ENCODE results near the gene GNG8. TPM values are rescaled to one million over a fixed set of nuclear protein-coding genes. Genes with fewer than 3 reads are reported as not detected.

Gene GNG8
- total and polyA plus RNA-seq, 2 experiments from 2014 or later: 5.9 TPM; not detected in 1

DNA sequence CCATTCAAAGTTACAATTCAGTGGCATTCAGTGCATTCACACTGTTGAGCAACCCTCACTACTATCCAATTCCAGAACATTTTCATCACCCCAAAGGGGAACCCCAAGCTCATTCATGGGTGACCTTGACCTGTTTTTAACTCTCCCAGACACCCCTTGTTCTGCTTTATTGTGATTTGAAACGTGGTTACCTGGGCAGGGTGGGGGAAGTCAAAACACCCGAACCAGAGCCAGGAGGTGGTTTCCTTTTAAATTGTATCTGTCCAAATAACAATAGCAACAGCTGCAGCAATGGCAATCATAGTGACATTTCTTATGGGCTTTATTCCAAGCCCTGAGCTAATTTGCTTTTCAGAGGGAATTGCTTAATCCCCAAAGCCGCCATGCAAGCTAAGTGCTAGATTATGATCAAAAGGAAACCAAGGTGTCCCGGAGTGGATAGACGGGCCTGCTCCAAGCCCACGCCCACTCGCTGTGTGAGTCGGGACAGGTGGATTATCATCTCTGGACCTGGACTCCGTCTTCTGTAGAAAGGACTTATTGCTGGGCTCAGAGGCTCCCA, 17.3 kb downstream of the GNG8 start:
- Mint-ChIP-seq H3K27ac (no peak overlapping the region), H3K9me3 (no peaks in the 10 kb centered on the region), H3K27me3 (ENCODE audit: insufficient read depth, low read depth, poor library complexity) (peaks cover 6% of the 10 kb centered on the region), H3K36me3 (ENCODE audit: low read depth) (no peaks in the 10 kb centered on the region), H3K4me3 (no peak overlapping the region), H3K4me1 (peaks cover 17% of the 10 kb centered on the region)
- Histone ChIP-seq H3K36me3 (ENCODE audit: insufficient read depth) (no peaks in the 10 kb centered on the region), H4K20me1 (replicated peaks; ENCODE audit: insufficient read depth) (no peaks in the 10 kb centered on the region), H3K9me2 (ENCODE audit: insufficient read depth) (no peaks in the 10 kb centered on the region), H3K27me3 (ENCODE audit: insufficient read depth) (no peaks in the 10 kb centered on the region), H3K27ac (ENCODE audit: low read depth) (no peak overlapping the region), H3F3A (replicated peaks; ENCODE audit: low read depth) (no peaks in the 10 kb centered on the region), H3K4me2 (no peak overlapping the region), H3K79me2 (replicated peaks; ENCODE audit: insufficient read depth) (no peaks in the 10 kb centered on the region), H3K4me3 (no peak overlapping the region), H2AFZ (no peak overlapping the region), H3K4me1 (ENCODE audit: insufficient read depth) (no peaks in the 10 kb centered on the region; the same call in 1 of the 2 replicates)
- ATAC-seq (no peak), DNase-seq (ENCODE audit: low spot score) (no peak)
- TF ChIP-seq NANOG (IDR thresholded peaks at IDR 0.05; ENCODE audit: borderline replicate concordance) (no peak), EZH2phosphoT487 (IDR thresholded peaks at IDR 0.05; ENCODE audit: unreplicated experiment) (no peak), JUNB (IDR thresholded peaks at IDR 0.05; ENCODE audit: unreplicated experiment) (no peak), POLR2AphosphoS5 (IDR thresholded peaks at IDR 0.05; ENCODE audit: low read depth) (no peak), CREB1 (CRISPR knock-in tag; IDR thresholded peaks at IDR 0.05; ENCODE audit: low read depth) (no peak), EZH2 (IDR thresholded peaks at IDR 0.05; ENCODE audit: low read depth, unreplicated experiment) (no peak), STAT1 (IDR thresholded peaks at IDR 0.05; ENCODE audit: unreplicated experiment) (no peak), ZNF331 (CRISPR knock-in tag; IDR thresholded peaks at IDR 0.05; ENCODE audit: low read depth) (no peak), ZNF114 (CRISPR knock-in tag; IDR thresholded peaks at IDR 0.05) (no peak)
- TF ChIP-seq, protein P1, sequence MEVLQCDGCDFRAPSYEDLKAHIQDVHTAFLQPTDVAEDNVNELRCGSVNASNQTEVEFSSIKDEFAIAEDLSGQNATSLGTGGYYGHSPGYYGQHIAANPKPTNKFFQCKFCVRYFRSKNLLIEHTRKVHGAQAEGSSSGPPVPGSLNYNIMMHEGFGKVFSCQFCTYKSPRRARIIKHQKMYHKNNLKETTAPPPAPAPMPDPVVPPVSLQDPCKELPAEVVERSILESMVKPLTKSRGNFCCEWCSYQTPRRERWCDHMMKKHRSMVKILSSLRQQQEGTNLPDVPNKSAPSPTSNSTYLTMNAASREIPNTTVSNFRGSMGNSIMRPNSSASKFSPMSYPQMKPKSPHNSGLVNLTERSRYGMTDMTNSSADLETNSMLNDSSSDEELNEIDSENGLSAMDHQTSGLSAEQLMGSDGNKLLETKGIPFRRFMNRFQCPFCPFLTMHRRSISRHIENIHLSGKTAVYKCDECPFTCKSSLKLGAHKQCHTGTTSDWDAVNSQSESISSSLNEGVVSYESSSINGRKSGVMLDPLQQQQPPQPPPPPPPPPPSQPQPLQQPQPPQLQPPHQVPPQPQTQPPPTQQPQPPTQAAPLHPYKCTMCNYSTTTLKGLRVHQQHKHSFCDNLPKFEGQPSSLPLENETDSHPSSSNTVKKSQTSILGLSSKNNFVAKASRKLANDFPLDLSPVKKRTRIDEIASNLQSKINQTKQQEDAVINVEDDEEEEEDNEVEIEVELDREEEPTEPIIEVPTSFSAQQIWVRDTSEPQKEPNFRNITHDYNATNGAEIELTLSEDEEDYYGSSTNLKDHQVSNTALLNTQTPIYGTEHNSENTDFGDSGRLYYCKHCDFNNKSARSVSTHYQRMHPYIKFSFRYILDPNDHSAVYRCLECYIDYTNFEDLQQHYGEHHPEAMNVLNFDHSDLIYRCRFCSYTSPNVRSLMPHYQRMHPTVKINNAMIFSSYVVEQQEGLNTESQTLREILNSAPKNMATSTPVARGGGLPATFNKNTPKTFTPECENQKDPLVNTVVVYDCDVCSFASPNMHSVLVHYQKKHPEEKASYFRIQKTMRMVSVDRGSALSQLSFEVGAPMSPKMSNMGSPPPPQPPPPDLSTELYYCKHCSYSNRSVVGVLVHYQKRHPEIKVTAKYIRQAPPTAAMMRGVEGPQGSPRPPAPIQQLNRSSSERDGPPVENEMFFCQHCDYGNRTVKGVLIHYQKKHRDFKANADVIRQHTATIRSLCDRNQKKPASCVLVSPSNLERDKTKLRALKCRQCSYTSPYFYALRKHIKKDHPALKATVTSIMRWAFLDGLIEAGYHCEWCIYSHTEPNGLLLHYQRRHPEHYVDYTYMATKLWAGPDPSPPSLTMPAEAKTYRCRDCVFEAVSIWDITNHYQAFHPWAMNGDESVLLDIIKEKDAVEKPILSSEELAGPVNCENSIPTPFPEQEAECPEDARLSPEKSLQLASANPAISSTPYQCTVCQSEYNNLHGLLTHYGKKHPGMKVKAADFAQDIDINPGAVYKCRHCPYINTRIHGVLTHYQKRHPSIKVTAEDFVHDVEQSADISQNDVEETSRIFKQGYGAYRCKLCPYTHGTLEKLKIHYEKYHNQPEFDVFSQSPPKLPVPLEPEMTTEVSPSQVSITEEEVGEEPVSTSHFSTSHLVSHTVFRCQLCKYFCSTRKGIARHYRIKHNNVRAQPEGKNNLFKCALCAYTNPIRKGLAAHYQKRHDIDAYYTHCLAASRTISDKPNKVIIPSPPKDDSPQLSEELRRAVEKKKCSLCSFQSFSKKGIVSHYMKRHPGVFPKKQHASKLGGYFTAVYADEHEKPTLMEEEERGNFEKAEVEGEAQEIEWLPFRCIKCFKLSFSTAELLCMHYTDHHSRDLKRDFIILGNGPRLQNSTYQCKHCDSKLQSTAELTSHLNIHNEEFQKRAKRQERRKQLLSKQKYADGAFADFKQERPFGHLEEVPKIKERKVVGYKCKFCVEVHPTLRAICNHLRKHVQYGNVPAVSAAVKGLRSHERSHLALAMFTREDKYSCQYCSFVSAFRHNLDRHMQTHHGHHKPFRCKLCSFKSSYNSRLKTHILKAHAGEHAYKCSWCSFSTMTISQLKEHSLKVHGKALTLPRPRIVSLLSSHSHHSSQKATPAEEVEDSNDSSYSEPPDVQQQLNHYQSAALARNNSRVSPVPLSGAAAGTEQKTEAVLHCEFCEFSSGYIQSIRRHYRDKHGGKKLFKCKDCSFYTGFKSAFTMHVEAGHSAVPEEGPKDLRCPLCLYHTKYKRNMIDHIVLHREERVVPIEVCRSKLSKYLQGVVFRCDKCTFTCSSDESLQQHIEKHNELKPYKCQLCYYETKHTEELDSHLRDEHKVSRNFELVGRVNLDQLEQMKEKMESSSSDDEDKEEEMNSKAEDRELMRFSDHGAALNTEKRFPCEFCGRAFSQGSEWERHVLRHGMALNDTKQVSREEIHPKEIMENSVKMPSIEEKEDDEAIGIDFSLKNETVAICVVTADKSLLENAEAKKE (CRISPR knock-in tag; IDR thresholded peaks at IDR 0.05): no peak
- TF ChIP-seq, protein P2, sequence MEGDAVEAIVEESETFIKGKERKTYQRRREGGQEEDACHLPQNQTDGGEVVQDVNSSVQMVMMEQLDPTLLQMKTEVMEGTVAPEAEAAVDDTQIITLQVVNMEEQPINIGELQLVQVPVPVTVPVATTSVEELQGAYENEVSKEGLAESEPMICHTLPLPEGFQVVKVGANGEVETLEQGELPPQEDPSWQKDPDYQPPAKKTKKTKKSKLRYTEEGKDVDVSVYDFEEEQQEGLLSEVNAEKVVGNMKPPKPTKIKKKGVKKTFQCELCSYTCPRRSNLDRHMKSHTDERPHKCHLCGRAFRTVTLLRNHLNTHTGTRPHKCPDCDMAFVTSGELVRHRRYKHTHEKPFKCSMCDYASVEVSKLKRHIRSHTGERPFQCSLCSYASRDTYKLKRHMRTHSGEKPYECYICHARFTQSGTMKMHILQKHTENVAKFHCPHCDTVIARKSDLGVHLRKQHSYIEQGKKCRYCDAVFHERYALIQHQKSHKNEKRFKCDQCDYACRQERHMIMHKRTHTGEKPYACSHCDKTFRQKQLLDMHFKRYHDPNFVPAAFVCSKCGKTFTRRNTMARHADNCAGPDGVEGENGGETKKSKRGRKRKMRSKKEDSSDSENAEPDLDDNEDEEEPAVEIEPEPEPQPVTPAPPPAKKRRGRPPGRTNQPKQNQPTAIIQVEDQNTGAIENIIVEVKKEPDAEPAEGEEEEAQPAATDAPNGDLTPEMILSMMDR (conservative IDR thresholded peaks at IDR 0.05; ENCODE audit: low read depth in 2 of 2): no peak
- TF ChIP-seq, protein P3, sequence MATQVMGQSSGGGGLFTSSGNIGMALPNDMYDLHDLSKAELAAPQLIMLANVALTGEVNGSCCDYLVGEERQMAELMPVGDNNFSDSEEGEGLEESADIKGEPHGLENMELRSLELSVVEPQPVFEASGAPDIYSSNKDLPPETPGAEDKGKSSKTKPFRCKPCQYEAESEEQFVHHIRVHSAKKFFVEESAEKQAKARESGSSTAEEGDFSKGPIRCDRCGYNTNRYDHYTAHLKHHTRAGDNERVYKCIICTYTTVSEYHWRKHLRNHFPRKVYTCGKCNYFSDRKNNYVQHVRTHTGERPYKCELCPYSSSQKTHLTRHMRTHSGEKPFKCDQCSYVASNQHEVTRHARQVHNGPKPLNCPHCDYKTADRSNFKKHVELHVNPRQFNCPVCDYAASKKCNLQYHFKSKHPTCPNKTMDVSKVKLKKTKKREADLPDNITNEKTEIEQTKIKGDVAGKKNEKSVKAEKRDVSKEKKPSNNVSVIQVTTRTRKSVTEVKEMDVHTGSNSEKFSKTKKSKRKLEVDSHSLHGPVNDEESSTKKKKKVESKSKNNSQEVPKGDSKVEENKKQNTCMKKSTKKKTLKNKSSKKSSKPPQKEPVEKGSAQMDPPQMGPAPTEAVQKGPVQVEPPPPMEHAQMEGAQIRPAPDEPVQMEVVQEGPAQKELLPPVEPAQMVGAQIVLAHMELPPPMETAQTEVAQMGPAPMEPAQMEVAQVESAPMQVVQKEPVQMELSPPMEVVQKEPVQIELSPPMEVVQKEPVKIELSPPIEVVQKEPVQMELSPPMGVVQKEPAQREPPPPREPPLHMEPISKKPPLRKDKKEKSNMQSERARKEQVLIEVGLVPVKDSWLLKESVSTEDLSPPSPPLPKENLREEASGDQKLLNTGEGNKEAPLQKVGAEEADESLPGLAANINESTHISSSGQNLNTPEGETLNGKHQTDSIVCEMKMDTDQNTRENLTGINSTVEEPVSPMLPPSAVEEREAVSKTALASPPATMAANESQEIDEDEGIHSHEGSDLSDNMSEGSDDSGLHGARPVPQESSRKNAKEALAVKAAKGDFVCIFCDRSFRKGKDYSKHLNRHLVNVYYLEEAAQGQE (IDR thresholded peaks at IDR 0.05; ENCODE audit: unreplicated experiment): no peak
- TF ChIP-seq, protein P4, sequence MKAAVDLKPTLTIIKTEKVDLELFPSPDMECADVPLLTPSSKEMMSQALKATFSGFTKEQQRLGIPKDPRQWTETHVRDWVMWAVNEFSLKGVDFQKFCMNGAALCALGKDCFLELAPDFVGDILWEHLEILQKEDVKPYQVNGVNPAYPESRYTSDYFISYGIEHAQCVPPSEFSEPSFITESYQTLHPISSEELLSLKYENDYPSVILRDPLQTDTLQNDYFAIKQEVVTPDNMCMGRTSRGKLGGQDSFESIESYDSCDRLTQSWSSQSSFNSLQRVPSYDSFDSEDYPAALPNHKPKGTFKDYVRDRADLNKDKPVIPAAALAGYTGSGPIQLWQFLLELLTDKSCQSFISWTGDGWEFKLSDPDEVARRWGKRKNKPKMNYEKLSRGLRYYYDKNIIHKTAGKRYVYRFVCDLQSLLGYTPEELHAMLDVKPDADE (IDR thresholded peaks at IDR 0.05): no peak

Data from GM23338 (cell line).